ENCODE results near the gene TLR8.

TLR8 gene

DNA sequence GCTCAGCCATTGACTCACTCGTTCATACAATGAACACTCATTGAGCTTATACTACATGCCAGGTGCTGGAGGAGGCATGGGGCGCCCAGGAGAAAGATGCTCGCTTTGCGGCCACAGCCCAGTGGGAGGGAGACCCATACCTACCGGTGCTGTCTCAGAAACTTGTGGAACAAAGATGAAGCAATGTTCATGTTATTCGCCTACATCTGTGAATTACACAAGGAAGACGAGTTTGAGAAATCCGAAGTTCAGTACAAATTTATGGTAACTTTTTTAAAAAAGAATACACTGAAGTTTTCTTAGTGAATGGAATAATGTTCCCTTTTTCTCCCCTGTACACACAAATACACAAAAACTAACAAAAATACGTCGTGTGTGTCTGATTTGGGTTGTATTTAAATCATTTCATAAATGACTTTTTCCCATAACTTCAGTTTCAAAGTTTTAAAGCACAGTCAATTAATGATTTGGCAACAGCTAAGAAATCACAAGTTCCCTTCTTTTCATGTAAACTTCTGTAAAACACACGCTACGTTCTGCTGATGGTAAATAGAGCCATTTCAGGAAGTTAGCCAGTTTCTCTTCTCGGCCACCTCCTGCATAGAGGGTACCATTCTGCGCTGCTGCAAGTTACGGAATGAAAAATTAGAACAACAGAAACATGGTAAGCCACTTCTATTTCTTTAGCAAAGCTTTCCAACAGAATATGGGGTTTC lies at the start of gene TLR8:
TSS of gene TLR8 (plus strand) at position 575 of the 716 bp plus-strand sequence. CDS start at position 662, 87 bp downstream.
- TF ChIP-seq CTCF (conservative IDR thresholded peaks at IDR 0.05) (no peak), ZFX (IDR thresholded peaks at IDR 0.05) (no peak)

DNA sequence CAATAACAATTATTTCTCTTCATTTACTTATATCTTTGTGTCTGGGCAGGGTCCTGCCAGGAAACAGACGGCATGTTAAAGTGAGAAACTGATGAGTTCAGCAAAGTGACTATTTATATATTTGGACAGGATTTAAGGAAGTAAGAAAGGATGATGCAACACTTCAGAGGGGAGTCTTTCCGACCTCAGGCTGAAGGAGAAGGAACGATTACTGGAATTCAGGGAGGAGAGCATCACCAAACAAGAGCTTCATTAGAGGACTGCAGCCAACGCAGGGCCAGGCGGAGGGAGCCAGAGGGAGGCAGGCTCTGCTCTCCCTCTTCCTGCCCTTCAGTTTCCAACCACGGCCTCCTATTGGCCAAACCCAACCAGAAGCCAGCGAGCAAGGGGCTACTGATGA lies 41.1 kb upstream of the TLR8 start:
- no peak overlapping the region for H3K27ac ChIP-seq
- TF ChIP-seq ZFX (IDR thresholded peaks at IDR 0.05) (no peak), CTCF (conservative IDR thresholded peaks at IDR 0.05) (no peak)

More for the DNA sequence above, at the start of gene TLR8:
- H3K27ac ChIP-seq, result no peak within 1 kb of the TSS

GRCh38 chrX:12866451-12867377 lies 39.7 kb upstream of the TLR8 start, which contains the start of gene TLR7:
TLR7 (plus strand) TSS chrX:12867072; CDS start chrX:12867579, 507 bp downstream.
- TF ChIP-seq ZFX (IDR thresholded peaks at IDR 0.05) (no peak), CTCF (conservative IDR thresholded peaks at IDR 0.05) (no peak)

DNA sequence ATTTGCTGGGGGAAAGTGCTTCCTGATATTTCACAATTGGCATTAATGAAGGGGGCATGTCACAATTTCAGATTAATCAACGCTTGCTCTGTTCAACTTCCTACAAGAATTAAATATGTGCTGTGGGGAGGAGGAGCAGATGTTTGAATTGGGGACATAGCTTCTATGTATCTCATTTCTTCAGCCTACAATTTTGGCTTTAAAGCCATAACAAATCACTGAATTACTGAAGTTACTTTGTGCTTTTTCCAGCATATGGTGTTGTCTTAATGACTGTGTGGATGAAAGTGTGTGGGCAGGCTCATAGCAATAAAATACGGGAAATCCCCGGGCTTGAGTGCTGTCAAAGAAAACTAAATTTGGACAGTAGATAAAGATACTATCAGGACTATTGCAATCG lies 38.7 kb upstream of the TLR8 start:
- TF ChIP-seq CTCF (conservative IDR thresholded peaks at IDR 0.05) (no peak), ZFX (IDR thresholded peaks at IDR 0.05) (no peak)
- H3K27ac ChIP-seq, result no peak overlapping the region

More at GRCh38 chrX:12866451-12867377, 39.7 kb upstream of the TLR8 start, which contains the start of gene TLR7:
- no peak within 1 kb of the TSS for H3K27ac ChIP-seq

- no peak for TF ChIP-seq ZFX (IDR thresholded peaks at IDR 0.05)
- H3K27ac ChIP-seq, result no peak overlapping the region
Observed at GRCh38 chrX:12868747-12869146, 37.7 kb upstream of the TLR8 start.

DNA sequence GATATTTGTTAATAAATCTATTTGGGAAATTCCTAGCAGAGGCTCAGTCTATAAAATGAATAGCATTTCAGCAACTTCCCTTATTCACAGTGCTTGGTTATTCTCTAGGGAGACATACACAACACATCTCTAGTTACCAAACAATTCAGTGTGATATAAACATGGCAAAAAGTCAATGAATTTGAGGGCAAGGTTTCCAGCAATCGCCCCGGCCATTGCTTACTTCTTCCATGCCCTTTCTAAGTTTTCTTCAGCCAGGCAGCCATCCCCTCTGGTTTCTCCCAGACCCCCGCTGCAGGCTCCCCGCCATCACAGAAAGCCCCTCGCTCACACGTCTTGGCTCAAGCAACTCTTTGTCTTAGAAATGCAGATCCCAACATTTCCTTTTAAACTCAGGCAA lies 35.2 kb upstream of the TLR8 start:
- TF ChIP-seq CTCF (conservative IDR thresholded peaks at IDR 0.05) (no peak), ZFX (IDR thresholded peaks at IDR 0.05) (no peak)
- H3K27ac ChIP-seq, result no peak overlapping the region

GRCh38 chrX:12872741-12873140 lies 33.7 kb upstream of the TLR8 start:
- TF ChIP-seq ZFX (IDR thresholded peaks at IDR 0.05), result no peak
- no peak for TF ChIP-seq CTCF (conservative IDR thresholded peaks at IDR 0.05)
- H3K27ac ChIP-seq, result no peak overlapping the region

Measured in C4-2B (cell line).